Transverse colon (tissue), 4 donors: ENCODE measurements around the gene MROH2A. TPM values are rescaled to one million over a fixed set of nuclear protein-coding genes. Genes with fewer than 3 reads are reported as not detected.
A peak's percentile ranks its signal among the peaks of the same experiment; 100 is the strongest.
"Not testable (repeated sequence)": the region's sequence is repeated elsewhere in the genome, so short reads cannot be mapped to it uniquely, and the experiment has no call there.

Source experiments
- DNase-seq: peaks from one replicate; pipeline ENCODE4 v3.0.0-alpha.2; 2019
- H3K27ac ChIP-seq, 4 donors: fragments of 200-600 bp; sonication (generic); 2 replicates each; pipeline ENCODE4 v1.5.1; 2016 to 2018; ENCODE audit warnings: inconsistent platforms in 4 of 4
- H3K27me3 ChIP-seq: fragments of 200-600 bp; sonication (generic); 2 replicates; pipeline ENCODE4 v1.5.1; 2017; ENCODE audit warnings: inconsistent platforms
- H3K36me3 ChIP-seq, 4 donors: fragments of 200-600 bp; sonication (generic); 2 replicates each; pipeline ENCODE4 v1.5.1; 2017 to 2019; ENCODE audit warnings: inconsistent platforms in 4 of 4
- H3K4me1 ChIP-seq, 4 donors: fragments of 200-600 bp; sonication (generic); 2 replicates each; pipeline ENCODE4 v1.5.1; 2017 to 2020; ENCODE audit warnings: inconsistent platforms in 4 of 4
- H3K4me3 ChIP-seq, 4 donors: fragments of 200-600 bp; sonication (generic); 1 replicate in 1 of 4; 2 replicates in 3 of 4; pipeline versions ENCODE4 v1.5.1 to v1.6.1; 2017 to 2019; ENCODE audit warnings: inconsistent platforms in 4 of 4
- H3K9me3 ChIP-seq, 2 donors: fragments of 200-600 bp; sonication (generic); 2 replicates each; pipeline ENCODE4 v1.5.1; 2017 to 2019; ENCODE audit warnings: inconsistent platforms in 2 of 2
- CTCF ChIP-seq, 5 experiments: fragments of 200-600 bp in 3 of 5; fragments of 450-650 bp in 2 of 5; sonication (generic) in 3 of 5; IDR thresholded peaks; 1 replicate in 2 of 5; 2 replicates in 3 of 5; pipeline ENCODE4 v1.5.1; 2016 to 2017; ENCODE audit warnings: antibody characterized with exemption in 5 of 5, inconsistent platforms in 3 of 5, mild to moderate bottlenecking in 2 of 5, moderate library complexity in 1 of 5
- EP300 ChIP-seq: sonication (generic); formaldehyde crosslinking; IDR thresholded peaks from one replicate; pipeline ENCODE4 v1.6.1; 2017; ENCODE audit warnings: antibody characterized with exemption, low read depth
- POLR2A ChIP-seq: fragments of 450-650 bp; IDR thresholded peaks from one replicate; pipeline ENCODE4 v1.6.1; 2016; ENCODE audit warnings: antibody characterized with exemption, mild to moderate bottlenecking, moderate library complexity
- POLR2AphosphoS5 ChIP-seq, 3 donors: sonication (generic); formaldehyde crosslinking; IDR thresholded peaks; one replicate each; pipeline ENCODE4 v1.6.1; 2016; ENCODE audit warnings: antibody characterized with exemption in 3 of 3
- WGBS, 2 donors: methylation state at CpG; one replicate each; pipeline ENCODE4 v1.1.5; 2018; ENCODE audit warnings: low coverage in 1 of 2; 5-methylcytosine and 5-hydroxymethylcytosine counted together
- in situ Hi-C, 4 donors: fragments of 200-750 bp; cut with MboI; loops; one replicate each; pipeline versions ENCODE4 v1.15.0 to v1.15.1; 2017; ENCODE audit warnings: low sequenced_read_pairs in 3 of 4, low pct_ligation_motif_present in 1 of 4, low pct_unique_long_range_greater_than_20kb in 1 of 4
- intact Hi-C: fragments of 100-400 bp; cut with DNase I; formaldehyde crosslinking; loops from one replicate; pipeline ENCODE4 v1.15.1; 2023; ENCODE audit warnings: low total_unique reads
- total RNA-seq, 4 donors: library from RNA; depleted of rRNA; stranded (reverse); fragments of >200 nt; gene quantifications; one replicate each; pipeline ENCODE4 v1.1.0, GENCODE V29; 2016

Gene MROH2A
- under 1 TPM in 1 of 4 donors, not detected in 3; 0.14 TPM for total RNA-seq

DNA sequence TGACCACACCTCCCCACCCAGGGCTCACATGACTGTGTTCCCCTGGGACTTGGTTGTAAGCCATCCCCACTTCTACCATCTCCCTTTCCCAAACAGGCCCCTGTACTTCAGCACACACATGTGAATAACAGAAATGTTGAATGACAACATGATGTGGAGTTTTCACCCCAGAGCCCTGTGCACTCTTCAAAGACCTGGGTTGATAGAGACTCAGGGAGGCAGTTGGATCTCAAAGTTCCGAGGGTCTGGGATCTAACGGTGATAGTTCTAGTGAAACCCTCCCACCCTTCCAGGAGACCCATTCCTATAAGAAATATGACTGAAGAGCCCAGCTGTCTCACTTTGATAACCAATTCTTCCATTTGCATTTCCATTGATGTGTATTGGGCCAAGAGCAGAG lies at the start of gene MROH2A:
Gene MROH2A (plus strand): TSS at position 301 of the 400 bp plus-strand sequence. CDS start 1,029 bp downstream, outside the sequence.
- Histone ChIP-seq H3K4me3 (no peak within 1 kb of the TSS), H3K9me3 (no peaks in the 10 kb centered on the region), H3K4me1 (no peaks in the 10 kb centered on the region), H3K27me3 (no peaks in the 10 kb centered on the region), H3K36me3 (no peaks in the 10 kb centered on the region), H3K27ac (no peak within 1 kb of the TSS)
- no peak for DNase-seq
- no peak for TF ChIP-seq POLR2A
- no peak for TF ChIP-seq CTCF (IDR thresholded peaks at IDR 0.05)
- TF ChIP-seq EP300 = no peak
- TF ChIP-seq POLR2AphosphoS5 (IDR thresholded peaks at IDR 0.05) = no peak
- in situ Hi-C loops (no loop called here), intact Hi-C loops (no loop called here)
- 89% methylated on average over 2 of the region's 2 CpGs; no CpG with 5 or more reads in 1 of the 2 donors for WGBS, 2 donors

DNA sequence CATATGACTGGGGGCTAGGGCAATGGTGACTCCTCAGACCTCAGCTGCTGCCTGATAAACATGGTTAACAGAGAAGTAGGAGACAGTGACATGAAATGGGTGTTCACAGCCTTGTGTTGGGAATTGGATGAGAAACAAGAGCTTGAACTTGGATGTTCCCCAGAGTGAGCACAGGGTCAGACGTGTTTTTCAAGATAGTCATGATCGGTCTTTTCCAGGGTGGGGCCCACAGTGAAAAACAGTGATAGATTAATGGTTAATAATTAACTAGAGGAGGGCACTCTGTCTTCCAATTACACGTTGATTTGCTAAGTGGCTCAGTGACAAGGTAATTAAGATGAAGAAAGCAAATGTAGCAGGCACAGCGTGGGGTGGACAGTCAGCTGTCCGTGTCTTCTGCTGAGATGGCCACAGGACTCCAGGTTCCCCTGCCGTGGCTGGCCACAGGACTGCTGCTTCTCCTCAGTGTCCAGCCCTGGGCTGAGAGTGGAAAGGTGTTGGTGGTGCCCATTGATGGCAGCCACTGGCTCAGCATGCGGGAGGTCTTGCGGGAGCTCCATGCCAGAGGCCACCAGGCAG lies 49.3 kb upstream of the MROH2A start, which contains the start of gene UGT1A3:
Gene UGT1A3 (plus strand): TSS at position 320 of the 579 bp plus-strand sequence. CDS start 85 bp downstream, at position 405.
- no peaks in the 10 kb centered on the region for H3K9me3 ChIP-seq
- H3K36me3 ChIP-seq = no peaks in the 10 kb centered on the region
- TF ChIP-seq POLR2AphosphoS5 (IDR thresholded peaks at IDR 0.05) = no peak
- TF ChIP-seq CTCF (IDR thresholded peaks at IDR 0.05) = no peak
- TF ChIP-seq POLR2A = no peak
- no peak for TF ChIP-seq EP300
- WGBS, 2 donors = 63 to 75% methylated on average over 6 to 7 of the region's 8 CpGs
- no peaks in the 10 kb centered on the region for H3K4me1 ChIP-seq
- intact Hi-C loops (no loop called here), in situ Hi-C loops (no loop called here)
- no peaks in the 10 kb centered on the region for H3K27me3 ChIP-seq
- no peak within 1 kb of the TSS for H3K27ac ChIP-seq
- H3K4me3 ChIP-seq = no peak within 1 kb of the TSS
- no peak for DNase-seq

DNA sequence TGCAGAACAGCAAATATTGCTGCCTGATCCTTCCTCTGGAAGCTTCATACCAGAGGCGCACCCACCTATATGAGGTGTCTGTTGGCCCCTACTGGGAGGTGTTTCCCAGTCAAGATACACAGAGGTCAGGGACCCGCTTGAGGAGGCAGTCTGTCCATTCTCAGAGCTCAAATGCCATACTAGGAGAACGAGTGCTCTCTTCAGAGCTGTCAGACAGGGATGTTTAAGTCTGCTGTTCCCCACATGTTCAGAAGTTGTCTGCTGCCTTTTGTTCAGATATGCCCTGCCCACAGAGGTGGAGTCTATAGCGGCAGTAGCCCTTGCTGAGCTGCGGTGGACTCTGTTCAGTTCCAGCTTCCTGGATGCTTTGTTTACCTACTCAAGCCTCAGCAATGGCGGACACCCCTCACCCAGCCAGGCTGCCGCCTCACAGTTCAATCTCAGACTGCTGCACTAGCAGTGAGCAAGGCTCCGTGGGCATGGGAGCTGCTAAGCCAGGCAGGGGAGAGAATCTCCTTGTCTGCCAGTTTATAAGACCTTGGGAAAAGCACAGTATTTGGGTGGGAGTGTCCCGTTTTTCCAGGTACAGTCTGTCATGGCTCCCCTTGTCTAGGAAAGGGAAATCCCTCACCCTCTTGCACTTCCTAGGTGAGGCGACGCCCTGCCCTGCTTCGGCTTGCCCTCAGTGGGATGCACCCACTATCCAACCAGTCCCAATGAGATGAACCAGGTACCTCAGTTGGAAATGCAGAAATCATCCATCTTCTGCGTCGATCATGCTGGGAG lies 41.1 kb upstream of the MROH2A start:
- H3K36me3 ChIP-seq, intact Hi-C loops, H3K27me3 ChIP-seq, in situ Hi-C loops, H3K9me3 ChIP-seq, H3K4me1 ChIP-seq, H3K4me3 ChIP-seq, H3K27ac ChIP-seq: not testable (repeated sequence)
- DNase-seq = peak; percentile 22
- WGBS, 2 donors = 75 to 100% methylated on average over 2 to 13 of the region's 14 CpGs

GRCh38 chr2:233740870-233741269 lies 37.3 kb upstream of the MROH2A start:
- intact Hi-C loops = no loop called here
- 44 to 55% methylated on average over 1 to 2 of the region's 2 CpGs for WGBS, 2 donors

More at GRCh38 chr2:233740870-233741269, 37.3 kb upstream of the MROH2A start:
- TF ChIP-seq POLR2A (no peak), EP300 (no peak), CTCF (IDR thresholded peaks at IDR 0.05) (no peak), POLR2AphosphoS5 (IDR thresholded peaks at IDR 0.05) (no peak)
- Histone ChIP-seq H3K4me3 (no peak overlapping the region), H3K9me3 (no peaks in the 10 kb centered on the region), H3K36me3 (no peaks in the 10 kb centered on the region), H3K27ac (no peak overlapping the region), H3K27me3 (no peaks in the 10 kb centered on the region), H3K4me1 (peaks cover 0 to 4% (median 0%) of the 10 kb centered on the region in 4 donors)
- in situ Hi-C loops = no loop called here
- no peak for DNase-seq
